GM18951 (cell line): Measurements from ENCODE around the gene ZP4.

Source experiments
- POLR2A ChIP-seq: IDR thresholded peaks from 4 replicates; pipeline ENCODE4 v1.6.1; 2011; ENCODE audit warnings: mild to moderate bottlenecking; ENCODE audit not compliant: insufficient read length, insufficient read depth; ENCODE audit errors: extremely low read depth
- in situ Hi-C: fragments of 300-500 bp; cut with MboI; formaldehyde crosslinking; loops from one replicate; pipeline ENCODE4 v1.12.0; 2022; ENCODE audit warnings: low sequenced_read_pairs, mixed read lengths, inconsistent platforms; ENCODE audit not compliant: unreplicated experiment

The ZP4 gene

GRCh38 chr1:237890822-237891221 is at the start of gene ZP4:
TSS of gene ZP4 (minus strand) at chr1:237890922. CDS start at chr1:237890635, 287 bp downstream.
- no peak for TF ChIP-seq POLR2A
- in situ Hi-C loops, result no loop called here

GRCh38 chr1:237938553-237938952 is 47.8 kb upstream of the ZP4 start:
- TF ChIP-seq POLR2A, result no peak
- in situ Hi-C loops, result no loop called here

GRCh38 chr1:237938068-237938467 is 47.3 kb upstream of the ZP4 start:
- TF ChIP-seq POLR2A, result no peak
- in situ Hi-C loops, result no loop called here

GRCh38 chr1:237932816-237933215 is 42.1 kb upstream of the ZP4 start:
- in situ Hi-C loops, result no loop called here
- TF ChIP-seq POLR2A, result no peak

GRCh38 chr1:237931581-237931980 is 40.9 kb upstream of the ZP4 start:
- TF ChIP-seq POLR2A, result no peak
- in situ Hi-C loops, result no loop called here

GRCh38 chr1:237927198-237927597 is 36.5 kb upstream of the ZP4 start:
- TF ChIP-seq POLR2A, result no peak
- in situ Hi-C loops, result no loop called here

GRCh38 chr1:237921306-237921705 is 30.6 kb upstream of the ZP4 start:
- in situ Hi-C loops, result no loop called here
- TF ChIP-seq POLR2A, result no peak

GRCh38 chr1:237913345-237913744 is 22.6 kb upstream of the ZP4 start:
- TF ChIP-seq POLR2A, result no peak

GRCh38 chr1:237911911-237912310 is 21.2 kb upstream of the ZP4 start:
- in situ Hi-C loops, result no loop called here
- no peak for TF ChIP-seq POLR2A

More at GRCh38 chr1:237913345-237913744, 22.6 kb upstream of the ZP4 start:
- in situ Hi-C loops, result no loop called here

- no peak for TF ChIP-seq POLR2A
- in situ Hi-C loops, result no loop called here
Measured at GRCh38 chr1:237910834-237911233, 20.1 kb upstream of the ZP4 start.

- in situ Hi-C loops, result no loop called here
- TF ChIP-seq POLR2A, result no peak
Measured at GRCh38 chr1:237903961-237904360, 13.2 kb upstream of the ZP4 start.

GRCh38 chr1:237902960-237903743 is 12.4 kb upstream of the ZP4 start:
- no peak for TF ChIP-seq POLR2A

GRCh38 chr1:237901299-237901934 is 10.7 kb upstream of the ZP4 start:
- TF ChIP-seq POLR2A, result no peak
- in situ Hi-C loops, result no loop called here

More at GRCh38 chr1:237902960-237903743, 12.4 kb upstream of the ZP4 start:
- in situ Hi-C loops, result no loop called here

- TF ChIP-seq POLR2A, result no peak
- in situ Hi-C loops, result no loop called here
Measured at GRCh38 chr1:237895630-237896029, 4.9 kb upstream of the ZP4 start.
